Measurements from ENCODE around the gene FAM216B. TPM values are rescaled to one million over a fixed set of nuclear protein-coding genes. Genes with fewer than 3 reads are reported as not detected.

The FAM216B gene
- total RNA-seq, 2 experiments from 2014 or later = not detected

DNA sequence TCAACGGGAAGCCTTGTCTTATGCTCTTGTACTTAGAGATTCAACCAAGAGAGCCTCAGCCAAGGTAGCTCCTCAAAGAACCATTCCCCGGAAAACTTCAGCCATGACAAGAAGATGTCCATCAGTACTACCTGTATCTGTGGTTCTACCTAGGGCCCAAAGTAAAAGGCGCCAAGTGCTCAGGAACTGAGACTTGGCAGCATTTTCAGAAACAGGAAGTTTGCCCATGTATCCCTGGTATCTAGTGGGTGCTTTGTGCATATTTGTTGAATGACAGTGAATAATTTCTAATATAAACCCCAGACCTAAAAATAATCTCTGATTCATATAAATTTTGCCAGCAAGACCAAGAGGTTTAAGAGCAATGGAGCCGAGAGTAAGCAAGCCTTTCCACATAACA, 7.2 kb downstream of the FAM216B start:
- H3K4me3 Mint-ChIP-seq = no peak overlapping the region
- no peak for ATAC-seq

DNA sequence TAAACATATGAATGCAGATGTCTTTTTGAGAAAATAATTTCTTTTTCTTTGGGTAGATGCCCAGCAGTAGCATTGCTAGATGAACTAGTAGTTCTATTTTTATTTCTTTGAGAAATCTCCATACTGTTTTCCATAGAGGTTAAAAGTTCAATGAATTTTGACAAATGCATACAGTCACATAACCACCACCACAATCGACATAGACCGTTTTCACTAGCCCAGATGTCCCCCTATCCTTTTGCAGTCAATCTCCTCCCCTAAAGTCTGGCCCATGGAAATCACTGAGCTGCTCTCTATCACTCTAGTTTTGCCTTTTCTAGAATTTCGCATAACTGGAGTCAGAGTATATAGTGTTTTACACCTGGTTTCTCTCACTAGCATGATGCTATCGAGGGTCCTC, 10.8 kb downstream of the FAM216B start:
- Mint-ChIP-seq H3K4me1 (no peaks in the 10 kb centered on the region), H3K27me3 (peaks cover 13% of the 10 kb centered on the region), H3K27ac (no peak overlapping the region), H3K4me3 (no peak overlapping the region), H3K9me3 (ENCODE audit: low read depth) (no peaks in the 10 kb centered on the region), H3K36me3 (ENCODE audit: low read depth) (no peaks in the 10 kb centered on the region)
- no peak for ATAC-seq
- ChIA-PET POLR2A (no interaction called here), CTCF (no interaction called here)
- intact Hi-C loops (cut with DNase I, micrococcal nuclease) = loop anchor here in 1 of 2 experiments (5.0 kb wide), 1 partner anchor 50 kb away; no protein-coding TSS in a partner anchor
- no peak for DNase-seq

More for the DNA sequence above, 7.2 kb downstream of the FAM216B start:
- DNase-seq = no peak
- Mint-ChIP-seq H3K36me3 (ENCODE audit: low read depth) (no peaks in the 10 kb centered on the region), H3K27me3 (no peaks in the 10 kb centered on the region), H3K27ac (no peak overlapping the region), H3K4me1 (no peaks in the 10 kb centered on the region), H3K9me3 (ENCODE audit: low read depth) (no peaks in the 10 kb centered on the region)
- ChIA-PET POLR2A (no interaction called here), CTCF (interaction anchor here (1.2 kb wide), 1 partner anchor 12 kb away, joined by 5 read pairs; no protein-coding TSS in a partner anchor)
- intact Hi-C loops (cut with DNase I, micrococcal nuclease) = no loop called here

DNA sequence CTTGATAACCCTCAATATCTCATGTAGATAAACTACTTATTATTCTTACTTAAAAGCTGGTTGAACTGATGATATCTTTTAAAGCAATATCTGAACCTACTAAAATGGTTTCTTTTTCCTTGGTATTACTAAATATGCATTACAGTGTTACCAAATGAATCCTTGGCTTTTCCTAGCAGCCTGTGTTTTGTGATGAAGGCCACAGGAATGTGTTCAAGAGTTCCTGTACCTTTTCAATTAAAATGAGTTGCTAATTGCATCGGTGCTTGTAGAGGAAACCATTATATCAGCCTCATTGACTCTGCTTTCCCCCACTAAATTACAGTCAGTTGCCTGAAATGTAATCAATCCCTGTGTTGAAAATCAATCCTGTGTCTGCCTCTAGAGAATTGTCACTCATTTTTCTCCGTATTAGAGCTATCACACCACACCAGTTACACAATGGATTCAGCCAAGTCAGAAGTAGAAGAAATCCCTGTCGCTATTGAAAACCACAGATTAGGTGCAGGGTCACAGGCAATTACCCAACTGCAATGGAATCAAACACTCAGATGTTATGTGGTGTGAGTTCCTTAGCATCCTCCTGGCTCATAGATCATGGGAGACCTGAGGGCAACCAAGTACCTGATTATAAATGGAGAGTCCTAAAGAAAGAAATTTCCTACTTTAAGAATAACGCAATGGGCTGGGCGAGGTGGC, 13.3 kb downstream of the FAM216B start:
- POLR2A ChIA-PET = no interaction called here
- CTCF ChIA-PET = no interaction called here
- DNase-seq = no peak
- no peak overlapping the region for H3K4me3 Mint-ChIP-seq
- peaks cover 15% of the 10 kb centered on the region for H3K27me3 Mint-ChIP-seq
- no peaks in the 10 kb centered on the region for H3K4me1 Mint-ChIP-seq
- H3K9me3 Mint-ChIP-seq (ENCODE audit: low read depth) = no peaks in the 10 kb centered on the region
- no peak for ATAC-seq
- intact Hi-C loops (cut with DNase I, micrococcal nuclease) = loop anchor here in 1 of 2 experiments (5.0 kb wide), 1 partner anchor 48 kb away; no protein-coding TSS in a partner anchor
- no peak overlapping the region for H3K27ac Mint-ChIP-seq
- no peaks in the 10 kb centered on the region for H3K36me3 Mint-ChIP-seq (ENCODE audit: low read depth)

DNA sequence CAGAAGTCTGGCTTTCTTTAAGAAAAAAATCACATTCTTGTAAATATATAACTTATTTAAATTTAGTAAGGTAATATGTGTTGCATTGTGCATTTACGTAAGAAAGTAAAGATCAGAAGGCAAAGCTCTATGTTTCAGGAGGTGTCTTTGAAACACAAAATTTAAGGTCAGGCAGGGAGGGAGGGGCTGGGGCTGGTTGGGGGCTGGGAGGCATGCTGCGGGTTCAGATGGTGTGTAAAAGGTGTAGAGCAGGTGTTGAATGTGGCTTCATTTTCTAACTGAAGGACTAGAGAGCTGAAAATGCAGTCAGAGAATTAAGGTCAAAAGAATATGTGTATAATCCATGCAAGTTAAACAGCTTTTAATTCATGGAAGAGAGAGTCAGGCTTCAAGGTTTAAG, 14.3 kb downstream of the FAM216B start:
- DNase-seq (no peak), ATAC-seq (no peak)
- Mint-ChIP-seq H3K27ac (no peak overlapping the region), H3K4me1 (no peaks in the 10 kb centered on the region), H3K4me3 (no peak overlapping the region), H3K27me3 (peaks cover 17% of the 10 kb centered on the region), H3K9me3 (ENCODE audit: low read depth) (no peaks in the 10 kb centered on the region), H3K36me3 (ENCODE audit: low read depth) (no peaks in the 10 kb centered on the region)
- ChIA-PET CTCF (interaction anchor here (1.3 kb wide), 1 partner anchor 10 kb away, joined by 3 read pairs; no protein-coding TSS in a partner anchor), POLR2A (no interaction called here)
- intact Hi-C loops (cut with DNase I, micrococcal nuclease) = no loop called here

DNA sequence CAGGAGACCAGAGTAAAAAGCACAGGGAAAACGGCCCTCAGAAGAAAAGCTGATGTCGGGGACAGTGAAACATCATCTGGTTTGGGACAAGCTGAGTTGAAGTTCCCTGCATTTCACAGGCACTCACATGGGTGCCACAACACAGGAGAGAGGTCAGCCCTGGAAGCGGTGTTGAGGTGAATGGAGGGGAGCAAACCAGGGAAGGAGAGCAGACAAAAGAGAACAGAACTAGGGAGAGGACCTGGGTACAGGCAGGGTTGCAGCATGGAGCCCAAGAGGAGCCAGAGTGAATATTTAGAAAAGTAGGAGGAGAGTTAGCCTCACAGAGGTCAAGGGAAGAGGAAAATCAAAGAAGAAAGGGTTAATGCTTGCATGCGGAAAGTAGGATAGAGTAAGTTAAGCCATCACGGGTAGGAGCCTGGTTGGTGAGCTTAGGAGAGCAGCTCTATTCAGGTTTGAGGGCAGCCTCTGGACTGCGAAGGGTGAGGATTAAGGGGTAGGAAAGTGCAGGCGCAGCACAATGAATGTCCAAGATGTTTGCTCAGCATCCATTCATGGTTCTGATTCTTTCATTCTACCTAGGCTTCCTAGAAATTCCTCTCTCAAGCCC, 15.5 kb downstream of the FAM216B start:
- Mint-ChIP-seq H3K4me1 (no peaks in the 10 kb centered on the region), H3K27me3 (peaks cover 17% of the 10 kb centered on the region), H3K4me3 (no peak overlapping the region), H3K27ac (no peak overlapping the region), H3K9me3 (ENCODE audit: low read depth) (no peaks in the 10 kb centered on the region), H3K36me3 (ENCODE audit: low read depth) (no peaks in the 10 kb centered on the region)
- no peak for ATAC-seq
- no peak for DNase-seq
- POLR2A ChIA-PET = no interaction called here
- intact Hi-C loops (cut with DNase I, micrococcal nuclease) = no loop called here
- CTCF ChIA-PET = interaction anchor here (0.7 to 1.8 kb wide), 2 partner anchors 13 to 18 kb away, joined by 4 read pairs; no protein-coding TSS in a partner anchor

DNA sequence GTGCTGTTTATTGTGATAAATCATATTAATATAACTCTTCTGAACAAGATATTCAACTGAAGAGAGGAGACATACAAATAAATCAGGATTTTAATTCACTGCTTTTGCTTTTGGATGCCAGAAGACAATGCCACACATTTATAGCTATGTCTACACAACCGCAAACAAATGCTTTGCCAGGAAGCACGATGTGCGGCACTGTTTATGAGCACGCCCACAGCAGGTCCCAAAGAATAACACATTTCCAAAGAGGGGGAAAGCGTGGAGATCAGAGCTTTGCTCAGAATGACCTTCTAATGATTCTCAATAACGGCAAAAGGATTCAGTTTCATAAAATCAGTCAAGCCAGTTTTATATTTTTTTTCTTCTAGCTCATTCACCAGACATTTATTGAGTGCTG, 16.7 kb downstream of the FAM216B start:
- CTCF ChIA-PET = interaction anchor here (1.8 kb wide), 1 partner anchor 14 kb away, joined by 4 read pairs; no protein-coding TSS in a partner anchor

DNA sequence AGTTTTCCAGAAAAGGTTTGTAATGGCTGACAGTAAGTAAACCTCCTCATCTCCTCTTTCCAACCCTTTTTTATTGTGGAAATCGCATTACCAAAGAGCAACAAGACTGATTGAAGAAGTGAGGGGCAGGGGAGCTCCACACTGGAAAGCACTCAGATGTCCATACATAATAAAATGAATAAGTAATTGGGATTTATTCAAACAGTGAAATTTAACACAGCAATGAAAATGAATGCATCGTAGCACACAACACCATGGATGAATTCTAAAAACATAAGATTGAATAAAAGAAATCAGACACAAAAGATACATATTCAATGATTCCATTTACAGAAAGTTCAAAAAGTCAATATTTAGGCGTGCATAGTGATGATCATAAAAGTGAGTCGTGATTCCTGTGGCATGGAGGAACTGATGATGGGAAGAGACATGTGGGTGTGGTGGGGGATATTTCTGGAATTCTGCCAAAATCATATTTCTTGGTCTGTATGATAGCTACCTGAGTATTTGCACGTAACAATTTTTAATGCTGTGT, 18.8 kb downstream of the FAM216B start:
- intact Hi-C loops (cut with DNase I, micrococcal nuclease) = no loop called here
- ChIA-PET POLR2A (no interaction called here), CTCF (interaction anchor here (1.1 kb wide), 1 partner anchor 11 kb away, joined by 5 read pairs; no protein-coding TSS in a partner anchor)
- Mint-ChIP-seq H3K4me1 (no peaks in the 10 kb centered on the region), H3K4me3 (no peak overlapping the region), H3K36me3 (ENCODE audit: low read depth) (no peaks in the 10 kb centered on the region), H3K9me3 (ENCODE audit: low read depth) (no peaks in the 10 kb centered on the region), H3K27me3 (peaks cover 14% of the 10 kb centered on the region), H3K27ac (no peak overlapping the region)
- DNase-seq (no peak), ATAC-seq (no peak)

More for the DNA sequence above, 16.7 kb downstream of the FAM216B start:
- Mint-ChIP-seq H3K9me3 (ENCODE audit: low read depth) (no peaks in the 10 kb centered on the region), H3K36me3 (ENCODE audit: low read depth) (no peaks in the 10 kb centered on the region), H3K4me3 (no peak overlapping the region), H3K4me1 (no peaks in the 10 kb centered on the region), H3K27me3 (peaks cover 17% of the 10 kb centered on the region), H3K27ac (no peak overlapping the region)
- intact Hi-C loops (cut with DNase I, micrococcal nuclease) = no loop called here
- DNase-seq = no peak
- ATAC-seq = no peak
- POLR2A ChIA-PET = no interaction called here

DNA sequence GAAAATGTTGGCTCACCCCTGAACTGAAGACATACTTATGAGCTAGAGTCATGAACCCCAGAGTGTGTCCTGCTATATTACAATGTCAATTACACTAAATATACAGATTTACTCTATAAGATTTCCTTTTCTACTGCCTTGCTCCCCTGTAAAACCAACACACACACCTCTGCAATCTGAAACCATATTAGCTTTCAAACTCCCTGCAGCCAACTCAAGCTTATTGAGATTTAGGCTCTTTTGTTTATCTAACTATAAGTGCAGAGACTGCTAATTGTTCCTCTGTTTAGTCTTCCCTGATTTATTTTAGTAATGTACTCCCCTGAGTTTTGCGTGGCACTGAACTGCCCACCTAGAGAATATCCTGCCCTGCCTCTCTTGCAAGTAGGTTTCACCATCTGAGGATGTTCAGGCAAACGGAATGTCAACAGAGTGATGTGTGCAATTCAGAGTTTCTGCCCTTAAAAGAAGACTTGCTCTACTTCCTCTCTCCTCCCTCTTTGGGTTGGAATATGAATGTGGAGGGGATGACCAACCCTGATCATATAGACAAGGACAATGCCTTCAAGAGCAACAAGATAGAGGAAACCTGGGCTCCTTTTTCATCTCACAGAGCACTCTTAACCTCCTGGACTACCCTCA, 22.3 kb downstream of the FAM216B start:
- Mint-ChIP-seq H3K36me3 (ENCODE audit: low read depth) (no peaks in the 10 kb centered on the region), H3K4me1 (peaks cover 3% of the 10 kb centered on the region), H3K27ac (no peak overlapping the region), H3K9me3 (ENCODE audit: low read depth) (no peaks in the 10 kb centered on the region), H3K27me3 (peaks cover 11% of the 10 kb centered on the region), H3K4me3 (no peak overlapping the region)
- CTCF ChIA-PET = no interaction called here
- ATAC-seq (no peak), DNase-seq (no peak)
- POLR2A ChIA-PET = no interaction called here
- intact Hi-C loops (cut with DNase I, micrococcal nuclease) = no loop called here

DNA sequence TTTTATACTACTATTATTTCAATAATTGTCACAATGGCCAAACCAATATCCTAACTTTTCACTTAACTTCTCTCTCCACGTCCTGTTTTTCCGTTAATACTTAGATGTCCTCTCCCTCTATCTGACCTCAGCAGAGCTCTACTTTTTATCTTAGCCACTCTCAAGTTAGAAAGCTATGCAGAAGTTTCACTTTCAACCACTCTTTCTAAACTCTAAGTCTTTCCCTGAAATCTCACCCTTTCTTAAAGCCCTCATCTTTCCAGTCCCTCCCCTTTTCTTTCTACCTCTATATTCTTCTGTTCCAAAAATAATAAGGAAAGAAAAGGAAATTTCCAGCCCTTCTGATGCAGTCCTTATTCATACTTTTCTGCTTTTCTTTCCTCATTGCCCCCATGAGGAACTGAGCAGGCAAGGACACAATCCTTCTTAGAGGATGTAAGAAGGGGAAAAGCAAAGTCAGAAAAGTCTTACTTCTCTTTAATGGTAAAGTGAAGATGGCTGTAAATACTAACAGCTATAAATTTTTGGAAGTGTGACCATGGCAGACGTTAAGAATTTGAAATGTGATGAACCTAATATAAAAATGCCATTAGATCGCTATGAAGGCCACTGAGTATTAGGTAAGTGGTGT, 23.0 kb downstream of the FAM216B start:
- H3K4me1 Mint-ChIP-seq = peaks cover 4% of the 10 kb centered on the region
- H3K27ac Mint-ChIP-seq = no peak overlapping the region
- no peak overlapping the region for H3K4me3 Mint-ChIP-seq
- no peaks in the 10 kb centered on the region for H3K9me3 Mint-ChIP-seq (ENCODE audit: low read depth)
- H3K36me3 Mint-ChIP-seq (ENCODE audit: low read depth) = no peaks in the 10 kb centered on the region
- intact Hi-C loops (cut with DNase I, micrococcal nuclease) = no loop called here
- ChIA-PET POLR2A (no interaction called here), CTCF (no interaction called here)
- peaks cover 14% of the 10 kb centered on the region for H3K27me3 Mint-ChIP-seq
- DNase-seq (no peak), ATAC-seq (peak; percentile 47)

DNA sequence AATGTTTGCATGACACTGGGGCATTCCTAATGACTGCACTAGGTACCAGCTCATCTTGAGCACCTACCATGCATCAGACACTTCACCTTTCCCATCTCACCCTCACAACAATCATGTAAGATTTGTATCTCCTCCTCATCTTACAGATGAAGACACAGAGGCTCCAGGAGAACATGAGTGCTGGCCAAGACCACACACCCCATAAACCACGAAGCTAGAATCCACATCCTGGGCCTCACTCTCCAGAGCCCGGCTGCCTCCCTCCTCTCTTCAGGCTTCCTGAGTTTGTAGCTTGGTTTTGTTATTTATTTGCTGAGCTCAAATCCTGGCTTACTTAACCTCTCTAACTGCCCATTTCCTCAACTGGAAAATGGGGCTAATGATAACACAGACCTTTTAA, 25.9 kb downstream of the FAM216B start:
- POLR2A ChIA-PET = no interaction called here
- Mint-ChIP-seq H3K9me3 (ENCODE audit: low read depth) (no peaks in the 10 kb centered on the region), H3K4me1 (peaks cover 4% of the 10 kb centered on the region), H3K27ac (no peak overlapping the region), H3K27me3 (peaks cover 19% of the 10 kb centered on the region), H3K4me3 (no peak overlapping the region), H3K36me3 (ENCODE audit: low read depth) (no peaks in the 10 kb centered on the region)
- ATAC-seq (no peak), DNase-seq (no peak)
- intact Hi-C loops (cut with DNase I, micrococcal nuclease) = no loop called here
- CTCF ChIA-PET = interaction anchor here (0.7 kb wide), 1 partner anchor 310 kb away, joined by 3 read pairs; no protein-coding TSS in a partner anchor

DNA sequence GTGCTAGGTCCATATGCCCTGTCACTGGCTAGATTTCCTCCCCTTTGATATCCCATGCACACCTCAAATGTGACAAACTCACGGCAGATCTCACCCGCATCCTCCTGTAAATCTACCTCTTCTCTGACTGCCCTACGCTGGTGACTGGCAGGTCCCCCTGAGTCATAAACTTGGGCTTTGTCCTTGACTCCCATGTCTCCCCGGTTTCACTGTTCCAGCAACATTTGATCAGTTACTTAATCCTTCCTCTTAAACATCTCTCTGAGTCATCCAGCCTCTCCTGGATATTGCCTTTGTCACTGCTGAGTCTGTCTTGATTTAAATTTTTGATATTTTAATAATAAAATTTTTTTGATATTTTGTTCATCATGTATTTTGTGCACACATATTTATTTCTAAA, 26.5 kb downstream of the FAM216B start:
- ATAC-seq = no peak
- H3K9me3 Mint-ChIP-seq (ENCODE audit: low read depth) = no peaks in the 10 kb centered on the region
- POLR2A ChIA-PET = no interaction called here
- H3K4me3 Mint-ChIP-seq = no peak overlapping the region
- DNase-seq = no peak
- H3K27ac Mint-ChIP-seq = no peak overlapping the region
- CTCF ChIA-PET = interaction anchor here (0.7 to 1.5 kb wide), 2 partner anchors 9 to 38 kb away, joined by 3 to 4 read pairs; no protein-coding TSS in a partner anchor
- peaks cover 19% of the 10 kb centered on the region for H3K27me3 Mint-ChIP-seq
- H3K4me1 Mint-ChIP-seq = peaks cover 4% of the 10 kb centered on the region
- H3K36me3 Mint-ChIP-seq (ENCODE audit: low read depth) = no peaks in the 10 kb centered on the region
- intact Hi-C loops (cut with DNase I, micrococcal nuclease) = no loop called here
